Natural killer cell (primary cell): ENCODE results near the gene SLC22A23. TPM values are rescaled to one million over a fixed set of nuclear protein-coding genes. Genes with fewer than 3 reads are reported as not detected.

Experiments used
- ATAC-seq, 3 donors: fragments of 150-1000 bp in 2 of 3; fragments of 200-7000 bp in 1 of 3; cut with Tn5 transposase; 1 replicate in 1 of 3; 2 replicates in 2 of 3; pipeline ENCODE4 v1.10.0; 2021; ENCODE audit warnings: mild to moderate bottlenecking in 2 of 3, moderate library complexity in 2 of 3
- DNase-seq, 2 donors: peaks; one replicate each; pipeline versions ENCODE4 v3.0.0 to v3.0.0-alpha.2; 2013 to 2021; ENCODE audit warnings: mixed read lengths in 1 of 2
- H3K27ac ChIP-seq: one replicate; pipeline ENCODE4 v1.5.1; 2013; ENCODE audit warnings: mild to moderate bottlenecking, low read length
- H3K27me3 ChIP-seq: one replicate; pipeline ENCODE4 v1.6.1; 2013; ENCODE audit warnings: low read length; ENCODE audit not compliant: control insufficient read depth, insufficient read depth
- H3K36me3 ChIP-seq: one replicate; pipeline ENCODE4 v1.6.1; 2013; ENCODE audit warnings: low read length; ENCODE audit not compliant: control insufficient read depth, insufficient read depth
- H3K4me1 ChIP-seq: one replicate; pipeline ENCODE4 v1.6.1; 2013; ENCODE audit warnings: low read length; ENCODE audit not compliant: control insufficient read depth, insufficient read depth
- H3K4me3 ChIP-seq: one replicate; pipeline ENCODE4 v1.5.1; 2013; ENCODE audit warnings: low read length
- H3K9me3 ChIP-seq: one replicate; pipeline ENCODE4 v1.6.1; 2013; ENCODE audit warnings: low read length; ENCODE audit not compliant: control insufficient read depth, insufficient read depth
- H3K27ac Mint-ChIP-seq, 2 donors: one replicate each; pipeline ENCODE4 v1.8.0; 2022; ENCODE audit warnings: mild to moderate bottlenecking in 2 of 2, mixed read lengths in 2 of 2, moderate library complexity in 1 of 2
- H3K27me3 Mint-ChIP-seq, 2 donors: one replicate each; pipeline ENCODE4 v1.8.0; 2022; ENCODE audit warnings: low read depth in 2 of 2, mixed read lengths in 2 of 2
- H3K36me3 Mint-ChIP-seq: one replicate; pipeline ENCODE4 v1.8.0; 2022; ENCODE audit warnings: mixed read lengths
- H3K4me1 Mint-ChIP-seq, 2 donors: one replicate each; pipeline ENCODE4 v1.8.0; 2022; ENCODE audit warnings: mixed read lengths in 2 of 2
- H3K4me3 Mint-ChIP-seq: one replicate; pipeline ENCODE4 v1.8.0; 2022; ENCODE audit warnings: mild to moderate bottlenecking, moderate library complexity, mixed read lengths
- H3K9me3 Mint-ChIP-seq, 2 donors: one replicate each; pipeline ENCODE4 v1.8.0; 2022; ENCODE audit warnings: mixed read lengths in 2 of 2
- WGBS: methylation state at CpG from one replicate; pipeline ENCODE4 v1.1.7; 2013; ENCODE audit warnings: missing lambda C conversion rate; ENCODE audit not compliant: insufficient coverage; 5-methylcytosine and 5-hydroxymethylcytosine counted together
- intact Hi-C: fragments of 100-400 bp; cut with micrococcal nuclease; formaldehyde crosslinking; loops from one replicate; pipeline ENCODE4 v1.14.2; 2022
- total RNA-seq, 4 donors: library from RNA; stranded (reverse); fragments of 120-200 nt in 1 of 4; gene quantifications; one replicate each; pipeline versions ENCODE4 v1.2.3 to v1.2.4, GENCODE V29; 2013 to 2022
- TF ChIP-seq, protein P1 (sequence below): fragments of 200-600 bp; IDR thresholded peaks from one replicate; pipeline ENCODE4 v1.8.0; 2022; ENCODE audit warnings: antibody characterized with exemption

Gene SLC22A23
- total RNA-seq, 3 donors from 2014 or later (not counting 1 experiment from before 2014, with no cell fraction given), result 0.24 to 0.79 (median 0.38) TPM

- Histone ChIP-seq H3K27ac (no peak overlapping the region), H3K27me3 (peaks cover 9% of the 10 kb centered on the region), H3K36me3 (no peaks in the 10 kb centered on the region), H3K9me3 (no peaks in the 10 kb centered on the region), H3K4me3 (no peak overlapping the region), H3K4me1 (peaks cover 14% of the 10 kb centered on the region)
- no peaks in the 10 kb centered on the region for H3K9me3 Mint-ChIP-seq
- H3K4me1 Mint-ChIP-seq, result peaks cover 6 to 7% of the 10 kb centered on the region in 2 donors
- H3K4me3 Mint-ChIP-seq, result no peak overlapping the region
- WGBS, result 87% methylated on average over 3 of the region's 3 CpGs
- no peak overlapping the region for H3K27ac Mint-ChIP-seq
- ATAC-seq (no peak), DNase-seq (no peak)
- H3K36me3 Mint-ChIP-seq, result no peaks in the 10 kb centered on the region
- TF ChIP-seq, protein P1, sequence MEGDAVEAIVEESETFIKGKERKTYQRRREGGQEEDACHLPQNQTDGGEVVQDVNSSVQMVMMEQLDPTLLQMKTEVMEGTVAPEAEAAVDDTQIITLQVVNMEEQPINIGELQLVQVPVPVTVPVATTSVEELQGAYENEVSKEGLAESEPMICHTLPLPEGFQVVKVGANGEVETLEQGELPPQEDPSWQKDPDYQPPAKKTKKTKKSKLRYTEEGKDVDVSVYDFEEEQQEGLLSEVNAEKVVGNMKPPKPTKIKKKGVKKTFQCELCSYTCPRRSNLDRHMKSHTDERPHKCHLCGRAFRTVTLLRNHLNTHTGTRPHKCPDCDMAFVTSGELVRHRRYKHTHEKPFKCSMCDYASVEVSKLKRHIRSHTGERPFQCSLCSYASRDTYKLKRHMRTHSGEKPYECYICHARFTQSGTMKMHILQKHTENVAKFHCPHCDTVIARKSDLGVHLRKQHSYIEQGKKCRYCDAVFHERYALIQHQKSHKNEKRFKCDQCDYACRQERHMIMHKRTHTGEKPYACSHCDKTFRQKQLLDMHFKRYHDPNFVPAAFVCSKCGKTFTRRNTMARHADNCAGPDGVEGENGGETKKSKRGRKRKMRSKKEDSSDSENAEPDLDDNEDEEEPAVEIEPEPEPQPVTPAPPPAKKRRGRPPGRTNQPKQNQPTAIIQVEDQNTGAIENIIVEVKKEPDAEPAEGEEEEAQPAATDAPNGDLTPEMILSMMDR, result no peak
- H3K27me3 Mint-ChIP-seq, result peaks cover 31 to 32% of the 10 kb centered on the region in 2 donors
- intact Hi-C loops, result no loop called here
Measured at GRCh38 chr6:3376893-3377535, 79.8 kb downstream of the SLC22A23 start.

DNA sequence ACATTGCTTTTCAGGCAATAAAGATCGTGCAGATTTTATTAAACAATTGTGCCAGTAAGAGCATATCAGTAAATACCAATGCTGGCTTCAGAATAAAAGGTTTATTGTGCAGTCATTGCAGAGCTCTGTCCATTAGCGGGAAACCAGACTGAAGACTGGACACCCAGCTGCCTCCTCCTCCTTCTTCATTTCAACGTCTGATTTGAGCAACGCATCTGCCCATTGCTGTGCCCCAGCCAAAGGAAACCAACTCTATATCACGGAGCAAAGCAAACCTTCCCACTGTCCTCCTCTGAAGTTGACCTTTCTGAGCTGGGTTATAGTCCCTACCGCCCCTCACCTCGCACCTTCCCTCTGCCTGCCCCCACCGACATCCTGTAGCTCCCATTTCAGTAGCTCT, 80.8 kb downstream of the SLC22A23 start:
- 73% methylated on average over 8 of the region's 8 CpGs for WGBS
- Histone ChIP-seq H3K4me3 (no peak overlapping the region), H3K27me3 (peaks cover 9% of the 10 kb centered on the region), H3K27ac (no peak overlapping the region), H3K36me3 (no peaks in the 10 kb centered on the region), H3K9me3 (no peaks in the 10 kb centered on the region), H3K4me1 (peaks cover 14% of the 10 kb centered on the region)
- TF ChIP-seq, protein P1, result no peak
- intact Hi-C loops, result no loop called here
- no peak for ATAC-seq
- Mint-ChIP-seq H3K4me1 (peaks cover 6 to 7% of the 10 kb centered on the region in 2 donors), H3K36me3 (no peaks in the 10 kb centered on the region), H3K9me3 (no peaks in the 10 kb centered on the region), H3K27me3 (peaks cover 23 to 26% of the 10 kb centered on the region in 2 donors), H3K27ac (no peak overlapping the region), H3K4me3 (no peak overlapping the region)
- DNase-seq, result no peak

GRCh38 chr6:3373597-3374203, 83.2 kb downstream of the SLC22A23 start:
- Mint-ChIP-seq H3K27me3 (peaks cover 23 to 24% of the 10 kb centered on the region in 2 donors), H3K4me1 (peaks cover 6 to 7% of the 10 kb centered on the region in 2 donors), H3K36me3 (no peaks in the 10 kb centered on the region), H3K4me3 (no peak overlapping the region), H3K27ac (no peak overlapping the region), H3K9me3 (no peaks in the 10 kb centered on the region)
- Histone ChIP-seq H3K9me3 (no peaks in the 10 kb centered on the region), H3K4me1 (peaks cover 8% of the 10 kb centered on the region), H3K27me3 (peaks cover 5% of the 10 kb centered on the region), H3K27ac (no peak overlapping the region), H3K4me3 (no peak overlapping the region), H3K36me3 (no peaks in the 10 kb centered on the region)
- ATAC-seq (no peak), DNase-seq (no peak)
- WGBS, result 95% methylated on average over 5 of the region's 5 CpGs
- intact Hi-C loops, result no loop called here
- TF ChIP-seq, protein P1, result no peak
